ENCODE data around the gene SPIRE2. TPM values are rescaled to one million over a fixed set of nuclear protein-coding genes. Genes with fewer than 3 reads are reported as not detected.

SPIRE2 gene
- total and polyA plus RNA-seq, 2 of the 13 experiments (the other 11 are each of a cell fraction or from before 2014, with no cell fraction given) = 13.3 to 37.5 TPM

GRCh38 chr16:89822188-89823086, 5.8 kb upstream of the SPIRE2 start (continued):
- TF ChIP-seq ARID3A (IDR thresholded peaks at IDR 0.05; ENCODE audit: low read depth, low read length) (peak; percentile 59), TBX3 (IDR thresholded peaks at IDR 0.05; ENCODE audit: borderline replicate concordance) (peak; percentile 45; the same call in 1 of the 2 replicates), MIER3 (CRISPR knock-in tag; IDR thresholded peaks at IDR 0.05; ENCODE audit: borderline replicate concordance) (peak; percentile 98; the same call in 1 of the 2 replicates), SSRP1 (CRISPR knock-in tag; IDR thresholded peaks at IDR 0.05) (peak; percentile 31), ZNF850 (CRISPR knock-in tag; conservative IDR thresholded peaks at IDR 0.05) (0 out of 2 replicates have a peak, but pooled peaks have one; percentile 68), HOXD1 (CRISPR knock-in tag; IDR thresholded peaks at IDR 0.05) (peak; percentile 41; the same call in 1 of the 2 replicates), ARID2 (CRISPR knock-in tag; IDR thresholded peaks at IDR 0.05; ENCODE audit: borderline replicate concordance) (peak; percentile 96), CEBPZ (IDR thresholded peaks at IDR 0.05; ENCODE audit: low read length) (no peak), MAFK (conservative IDR thresholded peaks at IDR 0.05 in 1 of 2, IDR thresholded peaks at IDR 0.05 in 1 of 2; ENCODE audit: low read length in 2 of 2) (no peak), SRSF9 (IDR thresholded peaks at IDR 0.05; ENCODE audit: borderline replicate concordance, insufficient read depth, low read depth, low read length, poor library complexity, severe bottlenecking) (no peak), NONO (IDR thresholded peaks at IDR 0.05) (no peak), NONO (CRISPR knock-in tag; conservative IDR thresholded peaks at IDR 0.05) (peak; percentile 96), ZC3H13 (CRISPR knock-in tag; IDR thresholded peaks at IDR 0.05) (peak; percentile 87), HNF1B (CRISPR knock-in tag; IDR thresholded peaks at IDR 0.05) (peak; percentile 94), FOXM1 (CRISPR knock-in tag; IDR thresholded peaks at IDR 0.05) (no peak), ZNF264 (CRISPR knock-in tag; IDR thresholded peaks at IDR 0.05) (peak; percentile 87; the same call in 1 of the 2 replicates), SMAD3 (CRISPR knock-in tag; IDR thresholded peaks at IDR 0.05) (peak; percentile 95), ZBTB8A (CRISPR knock-in tag; IDR thresholded peaks at IDR 0.05; ENCODE audit: borderline replicate concordance, low read depth) (no peak), ZNF883 (CRISPR knock-in tag; IDR thresholded peaks at IDR 0.05; ENCODE audit: not compliant biosample characterization) (peak; percentile 51), HNRNPL (IDR thresholded peaks at IDR 0.05; ENCODE audit: low read depth, low read length) (0 out of 2 replicates have a peak, but pooled peaks have one; percentile 18), GLMP (CRISPR knock-in tag; IDR thresholded peaks at IDR 0.05; ENCODE audit: borderline replicate concordance) (no peak)

Data from HepG2 (cell line).